IPS-NIHi7 (cell line): ENCODE results near the gene ERCC8.

Experiments
- DNase-seq: peaks from one replicate; pipeline ENCODE4 v3.0.0; 2012; ENCODE audit warnings: mixed read lengths; ENCODE audit errors: extremely low spot score

Gene ERCC8

GRCh38 chr5:60836131-60836530 lies 108.7 kb downstream of the ERCC8 start:
- DNase-seq = no peak

- no peak for DNase-seq
These were observed 109.3 kb downstream of the ERCC8 start for GRCh38 chr5:60835554-60835953.

- DNase-seq = no peak
These were observed 111.3 kb downstream of the ERCC8 start for GRCh38 chr5:60833520-60833919.

GRCh38 chr5:60830581-60831127 lies 114.2 kb downstream of the ERCC8 start:
- no peak for DNase-seq

GRCh38 chr5:60829490-60830266 lies 115.2 kb downstream of the ERCC8 start:
- DNase-seq = no peak

GRCh38 chr5:60827201-60827600 lies 117.7 kb downstream of the ERCC8 start:
- no peak for DNase-seq

GRCh38 chr5:60826653-60827052 lies 118.2 kb downstream of the ERCC8 start:
- DNase-seq = no peak
